H1 (cell line): Measurements from ENCODE around the gene GPRIN1. TPM values are rescaled to one million over a fixed set of nuclear protein-coding genes. Genes with fewer than 3 reads are reported as not detected.

Experiments
- CTCF ChIA-PET: fragments of 300-600 bp; sonication (Branson Sonifier 250); formaldehyde crosslinking; loops from one replicate; lab custom pipeline; 2021; ENCODE audit not compliant: partially characterized antibody; lab: Charles Lee
- POLR2A ChIA-PET: fragments of 300-600 bp; sonication (Branson Sonifier 250); formaldehyde crosslinking; loops from one replicate; lab custom pipeline; 2021; ENCODE audit warnings: inconsistent platforms; ENCODE audit not compliant: partially characterized antibody; lab: Charles Lee
- DNase-seq, 2 experiments: peaks; one replicate each; pipeline versions ENCODE4 v3.0.0 to v3.0.0-alpha.2; 2010 to 2022; ENCODE audit warnings: low spot score in 2 of 2, low read depth in 1 of 2, mixed read lengths in 1 of 2
- FAIRE-seq: peaks from 2 replicates; lab custom pipeline; 2011; peaks lifted over from hg19 to GRCh38; lab: Jason Lieb, UNC
- H2AFZ ChIP-seq: 2 replicates; pipeline ENCODE4 v1.8.1; 2012; ENCODE audit warnings: low read length, inconsistent platforms
- H2AK5ac ChIP-seq: 2 replicates; pipeline ENCODE4 v1.6.1; 2013; ENCODE audit warnings: low read depth, low read length
- H2BK120ac ChIP-seq: replicated peaks from 2 replicates; pipeline ENCODE3; 2013; ENCODE audit warnings: low read depth, low read length, inconsistent platforms
- H2BK12ac ChIP-seq: 2 replicates; pipeline ENCODE4 v1.6.1; 2013; ENCODE audit warnings: low read depth, low read length
- H2BK15ac ChIP-seq: 2 replicates; pipeline ENCODE4 v1.6.1; 2013; ENCODE audit warnings: low read length
- H2BK20ac ChIP-seq: 2 replicates; pipeline ENCODE4 v1.6.1; 2013; ENCODE audit warnings: low read length
- H2BK5ac ChIP-seq: 2 replicates; pipeline ENCODE4 v1.6.1; 2013; ENCODE audit warnings: low read depth, low read length
- H3K14ac ChIP-seq: 2 replicates; pipeline ENCODE4 v1.6.1; 2013; ENCODE audit warnings: inconsistent platforms; ENCODE audit not compliant: insufficient read length
- H3K18ac ChIP-seq: 2 replicates; pipeline ENCODE4 v1.6.1; 2013; ENCODE audit warnings: low read length; ENCODE audit errors: extremely low read depth
- H3K23ac ChIP-seq: 2 replicates; pipeline ENCODE4 v1.6.1; 2013; ENCODE audit warnings: inconsistent platforms; ENCODE audit not compliant: insufficient read length
- H3K23me2 ChIP-seq: 2 replicates; pipeline ENCODE4 v1.6.1; 2013; ENCODE audit warnings: low read depth, low read length
- H3K27ac ChIP-seq: 2 replicates; pipeline ENCODE4 v1.6.1; 2011; ENCODE audit warnings: low read depth, low read length, inconsistent platforms
- H3K27me3 ChIP-seq, 4 experiments: replicated peaks in 1 of 4; 1 replicate in 1 of 4; 2 replicates in 3 of 4; pipeline versions ENCODE4 v1.6.1 to v1.8.1; 2011 to 2013; ENCODE audit warnings: low read length in 3 of 4, mild to moderate bottlenecking in 3 of 4, inconsistent platforms in 2 of 4, mixed read lengths in 2 of 4, moderate library complexity in 1 of 4; ENCODE audit not compliant: control insufficient read depth in 3 of 4, insufficient read depth in 3 of 4; ENCODE audit errors: extremely low read depth in 1 of 4
- H3K36me3 ChIP-seq, 4 experiments: 2 replicates each; pipeline versions ENCODE4 v1.6.1 to v1.8.1; 2011 to 2013; ENCODE audit warnings: mild to moderate bottlenecking in 4 of 4, low read length in 3 of 4, moderate library complexity in 2 of 4, control low read depth in 1 of 4, inconsistent platforms in 1 of 4; ENCODE audit not compliant: insufficient read depth in 4 of 4, control insufficient read depth in 2 of 4
- H3K4ac ChIP-seq: replicated peaks from 2 replicates; pipeline ENCODE3; 2013; ENCODE audit warnings: low read length, low read depth, mixed read lengths, inconsistent platforms; ENCODE audit not compliant: insufficient read length
- H3K4me1 ChIP-seq, 4 experiments: replicated peaks in 1 of 4; 1 replicate in 1 of 4; 2 replicates in 3 of 4; pipeline versions ENCODE4 v1.6.1 to v1.8.1; 2011 to 2013; ENCODE audit warnings: low read length in 3 of 4, inconsistent platforms in 2 of 4, mixed read lengths in 1 of 4; ENCODE audit not compliant: insufficient read depth in 4 of 4, control insufficient read depth in 3 of 4
- H3K4me2 ChIP-seq, 2 experiments: 2 replicates each; pipeline versions ENCODE4 v1.6.1 to v1.8.1; 2011 to 2013; ENCODE audit warnings: low read depth in 2 of 2, low read length in 2 of 2, control low read depth in 1 of 2, inconsistent platforms in 1 of 2, mild to moderate bottlenecking in 1 of 2; ENCODE audit not compliant: insufficient read depth in 1 of 2
- H3K4me3 ChIP-seq, 4 experiments: fragments of 200-600, 300-600 bp in 1 of 4; sonication (generic), shearing (Covaris generic), sonication (Bioruptor Twin) in 1 of 4; 2 replicates each; pipeline versions ENCODE4 v1.5.1 to v1.8.1; 2011 to 2016; ENCODE audit warnings: low read length in 4 of 4, low read depth in 3 of 4, control low read depth in 2 of 4, inconsistent platforms in 2 of 4, mild to moderate bottlenecking in 2 of 4, mixed read lengths in 1 of 4, moderate library complexity in 1 of 4; ENCODE audit not compliant: insufficient read depth in 2 of 4; ENCODE audit errors: extremely low read depth in 1 of 4
- H3K56ac ChIP-seq: replicated peaks from 2 replicates; pipeline ENCODE3; 2013; ENCODE audit warnings: low read depth, mild to moderate bottlenecking, mixed read lengths, low read length, inconsistent platforms; ENCODE audit not compliant: insufficient read length
- H3K79me1 ChIP-seq: 2 replicates; pipeline ENCODE4 v1.6.1; 2013; ENCODE audit warnings: low read depth, low read length, control low read depth
- H3K79me2 ChIP-seq, 2 experiments: 2 replicates each; pipeline versions ENCODE4 v1.6.1 to v1.8.1; 2012 to 2013; ENCODE audit warnings: low read length in 2 of 2, mild to moderate bottlenecking in 2 of 2, inconsistent platforms in 1 of 2; ENCODE audit not compliant: insufficient read depth in 2 of 2, control insufficient read depth in 1 of 2
- H3K9ac ChIP-seq, 4 experiments: replicated peaks in 1 of 4; 1 replicate in 1 of 4; 2 replicates in 3 of 4; pipeline versions ENCODE4 v1.6.1 to v1.8.1; 2011 to 2013; ENCODE audit warnings: low read depth in 3 of 4, low read length in 3 of 4, control low read depth in 2 of 4, mild to moderate bottlenecking in 2 of 4, moderate library complexity in 2 of 4, inconsistent platforms in 1 of 4; ENCODE audit errors: extremely low read depth in 1 of 4
- H3K9me3 ChIP-seq, 2 experiments: 2 replicates each; pipeline versions ENCODE4 v1.6.1 to v1.8.1; 2012 to 2013; ENCODE audit warnings: mild to moderate bottlenecking in 2 of 2, moderate library complexity in 2 of 2, control low read depth in 1 of 2, inconsistent platforms in 1 of 2, low read depth in 1 of 2, low read length in 1 of 2, mixed read lengths in 1 of 2; ENCODE audit not compliant: insufficient read depth in 2 of 2
- H4K20me1 ChIP-seq, 2 experiments: replicated peaks in 1 of 2; 2 replicates each; pipeline versions ENCODE3 to v1.8.1; 2011 to 2013; ENCODE audit warnings: inconsistent platforms in 2 of 2, low read length in 2 of 2, mild to moderate bottlenecking in 1 of 2; ENCODE audit not compliant: insufficient read depth in 2 of 2, control insufficient read depth in 1 of 2
- H4K5ac ChIP-seq: 2 replicates; pipeline ENCODE4 v1.6.1; 2013; ENCODE audit warnings: low read length, low read depth, mixed read lengths, inconsistent platforms; ENCODE audit not compliant: insufficient read length
- H4K8ac ChIP-seq: 2 replicates; pipeline ENCODE4 v1.8.0; 2013; ENCODE audit warnings: mild to moderate bottlenecking, moderate library complexity, low read length, inconsistent platforms; ENCODE audit not compliant: insufficient read depth; ENCODE audit errors: extremely low read depth
- H4K91ac ChIP-seq: replicated peaks from 2 replicates; pipeline ENCODE3; 2013; ENCODE audit warnings: low read length, mixed read lengths, inconsistent platforms; ENCODE audit not compliant: insufficient read length
- EGR1 ChIP-seq: IDR thresholded peaks from 2 replicates; pipeline ENCODE4 v1.6.1; 2011; ENCODE audit warnings: low read depth, low read length, borderline replicate concordance
- NRF1 ChIP-seq: IDR thresholded peaks from 2 replicates; pipeline ENCODE4 v1.6.1; 2011; ENCODE audit warnings: mild to moderate bottlenecking, low read depth, low read length, improper control_type of control experiment
- RAD21 ChIP-seq, 2 experiments: IDR thresholded peaks in 1 of 2; conservative IDR thresholded peaks in 1 of 2; 2 replicates each; pipeline ENCODE4 v1.6.1; 2011; ENCODE audit warnings: low read depth in 2 of 2, low read length in 2 of 2, improper control_type of control experiment in 1 of 2, inconsistent platforms in 1 of 2, mild to moderate bottlenecking in 1 of 2, moderate library complexity in 1 of 2
- RBBP5 ChIP-seq: IDR thresholded peaks from 2 replicates; pipeline ENCODE4 v1.7.1; 2012; ENCODE audit warnings: low read depth, mild to moderate bottlenecking, inconsistent platforms, low read length, moderate library complexity, borderline replicate concordance
- SP2 ChIP-seq: IDR thresholded peaks from 2 replicates; pipeline ENCODE4 v1.6.1; 2012; ENCODE audit warnings: mild to moderate bottlenecking, low read length, inconsistent platforms
- WGBS, 2 experiments: shearing (Covaris generic) in 1 of 2; methylation state at CpG; one replicate each; pipeline versions ENCODE4 v1.1.6 to v1.1.7; 2013 to 2015; ENCODE audit warnings: low lambda C conversion rate in 2 of 2, mixed read lengths in 2 of 2, inconsistent platforms in 1 of 2, low coverage in 1 of 2, missing lambda C conversion rate in 1 of 2; ENCODE audit not compliant: insufficient replicate concordance in 2 of 2, insufficient coverage in 1 of 2, insufficient read length in 1 of 2; ENCODE audit errors: extremely low coverage in 1 of 2, missing lambda C conversion rate in 1 of 2; 5-methylcytosine and 5-hydroxymethylcytosine counted together
- polyA plus RNA-seq, 7 experiments: library from polyadenylated mRNA; depleted of rRNA in 3 of 7; stranded (reverse) in 5 of 7; unstranded in 2 of 7; fragments of >200 nt in 5 of 7; fragments of 200-250 nt in 2 of 7; gene quantifications; 1 replicate in 5 of 7; 2 replicates in 1 of 7; 4 replicates in 1 of 7; pipeline versions ENCODE4 v1.2.1 to v1.2.3, GENCODE V29; 2011 to 2013; ENCODE audit warnings: missing spikeins in 2 of 7, mixed read lengths in 2 of 7
- total RNA-seq: library from RNA; stranded (reverse); fragmentation: NEBNext Ultra II Directional; extraction: Animal tissue kit (Norgen Biotek cat#: 25700); gene quantifications from 2 replicates; pipeline ENCODE4 v1.2.1, GENCODE V29; 2021
- TF ChIP-seq, protein P1 (sequence below), 3 experiments: IDR thresholded peaks; 1 replicate in 2 of 3; 2 replicates in 1 of 3; pipeline versions ENCODE4 v1.5.1 to v1.6.1; 2011; ENCODE audit warnings: low read length in 3 of 3, mild to moderate bottlenecking in 3 of 3, inconsistent platforms in 2 of 3, low read depth in 1 of 3, moderate library complexity in 1 of 3; ENCODE audit not compliant: insufficient read depth in 1 of 3; ENCODE audit errors: control extremely low read depth in 1 of 3

Gene GPRIN1
- total and polyA plus RNA-seq, 2 of the 8 experiments (the other 6 are each of a cell fraction or from before 2014, with no cell fraction given): 3.3 to 12.0 TPM

DNA sequence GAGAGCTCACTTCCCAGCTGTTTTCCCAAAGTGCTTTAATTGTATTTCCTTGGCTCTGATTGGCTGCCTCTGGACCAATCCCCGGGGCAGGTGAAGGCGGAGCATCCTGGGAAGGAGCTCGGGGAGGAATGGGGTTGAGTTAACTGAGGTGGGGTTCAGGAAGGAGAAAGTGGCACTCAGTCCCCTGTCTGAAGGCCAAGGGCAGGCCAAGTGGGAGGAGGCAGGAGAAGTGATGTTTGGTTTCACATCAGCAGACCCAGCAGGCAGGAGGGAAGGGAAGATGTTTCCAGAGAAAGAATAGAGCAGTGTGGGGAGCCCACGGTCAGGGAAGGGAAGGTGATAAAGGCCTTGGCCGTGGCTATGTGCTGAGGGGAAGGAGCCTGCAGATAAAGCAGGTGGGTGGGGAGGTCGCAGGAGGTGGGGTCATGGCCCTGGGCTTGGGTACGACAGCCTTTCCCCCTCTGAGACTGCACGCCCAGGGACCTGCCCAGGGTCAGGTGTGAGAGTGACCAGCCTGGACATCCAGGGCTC lies 40.5 kb upstream of the GPRIN1 start:
- H4K8ac ChIP-seq: no peak overlapping the region
- POLR2A ChIA-PET: interaction anchor here (1.9 kb wide), 1 partner anchor 9 kb away, joined by 4 read pairs; no protein-coding TSS in a partner anchor
- no peak overlapping the region for H4K91ac ChIP-seq
- H3K23ac ChIP-seq: no peak overlapping the region
- H3K14ac ChIP-seq: no peak overlapping the region
- FAIRE-seq: no peak
- peaks cover 0 to 28% (median 15%) of the 10 kb centered on the region in 4 experiments; a peak in 6 of 7 replicates for H3K4me1 ChIP-seq
- H3K18ac ChIP-seq: no peak overlapping the region
- peaks cover 0 to 6% (median 2%) of the 10 kb centered on the region in 4 experiments; a peak in 3 of 8 replicates for H3K36me3 ChIP-seq
- no peaks in the 10 kb centered on the region; a peak in 1 of 7 replicates for H3K27me3 ChIP-seq
- peak overlapping the region; percentile 25 to 46; a peak in 2 of 4 replicates for H3K4me2 ChIP-seq
- H3K4ac ChIP-seq: no peak overlapping the region
- no peaks in the 10 kb centered on the region for H3K9me3 ChIP-seq
- H2BK12ac ChIP-seq: no peak overlapping the region
- peaks cover 3 to 10% of the 10 kb centered on the region in 2 experiments for H4K20me1 ChIP-seq
- H2BK20ac ChIP-seq: 0 out of 2 replicates have a peak overlapping the region, but pooled peaks have one; percentile 15
- no peak overlapping the region for H3K27ac ChIP-seq
- H2AFZ ChIP-seq: no peak overlapping the region
- H3K79me2 ChIP-seq: peaks cover 0 to 22% of the 10 kb centered on the region in 2 experiments; a peak in 1 of 4 replicates
- CTCF ChIA-PET: interaction anchor here (0.7 to 35.1 kb wide), 10 partner anchors 8 to 219 kb away, joined by 3 to 859 read pairs (median 4); partner anchors contain the start of genes EIF4E1B and SNCB
- TF ChIP-seq NRF1: no peak
- TF ChIP-seq SP2: no peak
- no peak for TF ChIP-seq RBBP5
- no peak for TF ChIP-seq RAD21 (IDR thresholded peaks at IDR 0.05 in 1 of 2, conservative IDR thresholded peaks at IDR 0.05 in 1 of 2; ENCODE audit: low read depth in 2 of 2, low read length in 2 of 2)
- TF ChIP-seq, protein P1, sequence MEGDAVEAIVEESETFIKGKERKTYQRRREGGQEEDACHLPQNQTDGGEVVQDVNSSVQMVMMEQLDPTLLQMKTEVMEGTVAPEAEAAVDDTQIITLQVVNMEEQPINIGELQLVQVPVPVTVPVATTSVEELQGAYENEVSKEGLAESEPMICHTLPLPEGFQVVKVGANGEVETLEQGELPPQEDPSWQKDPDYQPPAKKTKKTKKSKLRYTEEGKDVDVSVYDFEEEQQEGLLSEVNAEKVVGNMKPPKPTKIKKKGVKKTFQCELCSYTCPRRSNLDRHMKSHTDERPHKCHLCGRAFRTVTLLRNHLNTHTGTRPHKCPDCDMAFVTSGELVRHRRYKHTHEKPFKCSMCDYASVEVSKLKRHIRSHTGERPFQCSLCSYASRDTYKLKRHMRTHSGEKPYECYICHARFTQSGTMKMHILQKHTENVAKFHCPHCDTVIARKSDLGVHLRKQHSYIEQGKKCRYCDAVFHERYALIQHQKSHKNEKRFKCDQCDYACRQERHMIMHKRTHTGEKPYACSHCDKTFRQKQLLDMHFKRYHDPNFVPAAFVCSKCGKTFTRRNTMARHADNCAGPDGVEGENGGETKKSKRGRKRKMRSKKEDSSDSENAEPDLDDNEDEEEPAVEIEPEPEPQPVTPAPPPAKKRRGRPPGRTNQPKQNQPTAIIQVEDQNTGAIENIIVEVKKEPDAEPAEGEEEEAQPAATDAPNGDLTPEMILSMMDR (IDR thresholded peaks at IDR 0.05; ENCODE audit: control extremely low read depth in 1 of 3, insufficient read depth in 1 of 3, low read depth in 1 of 3, low read length in 3 of 3): peak in 1 of 3 experiments; percentile 9; a peak in 1 of 4 replicates
- no peak for TF ChIP-seq EGR1
- no peak overlapping the region for H4K5ac ChIP-seq
- H3K79me1 ChIP-seq: peaks cover 16% of the 10 kb centered on the region
- H2BK15ac ChIP-seq: peak overlapping the region; percentile 62; the same call in 1 of the 2 replicates
- no peak overlapping the region for H3K4me3 ChIP-seq
- no peak overlapping the region for H3K9ac ChIP-seq
- 72% methylated on average over 6 of the region's 8 CpGs; no CpG with 5 or more reads in 1 of the 2 experiments for WGBS, 2 experiments
- no peak overlapping the region for H2AK5ac ChIP-seq
- no peak for DNase-seq
- no peak overlapping the region for H2BK120ac ChIP-seq
- H2BK5ac ChIP-seq: peak overlapping the region; percentile 1; the same call in 1 of the 2 replicates
- H3K23me2 ChIP-seq: peaks cover 7% of the 10 kb centered on the region; the same call in 1 of the 2 replicates
- no peak overlapping the region for H3K56ac ChIP-seq
